Trophoblast cell (in vitro differentiated cells and primary cell): ENCODE measurements around the gene ZNF408.

Experiments
- DNase-seq, 2 donors: peaks; one replicate each; pipeline ENCODE4 v3.0.0-alpha.2; 2016
- H2AFZ ChIP-seq: 2 replicates; pipeline ENCODE4 v1.6.1; 2013; ENCODE audit warnings: low read length, moderate library complexity, mild to moderate bottlenecking; ENCODE audit not compliant: insufficient read depth, poor library complexity
- H2AK5ac ChIP-seq: 2 replicates; pipeline ENCODE4 v1.6.1; 2013; ENCODE audit warnings: mild to moderate bottlenecking, low read length
- H2BK120ac ChIP-seq: 2 replicates; pipeline ENCODE4 v1.6.1; 2013; ENCODE audit warnings: low read length, mild to moderate bottlenecking, moderate library complexity; ENCODE audit not compliant: insufficient read depth, poor library complexity
- H2BK12ac ChIP-seq: 2 replicates; pipeline ENCODE4 v1.6.1; 2013; ENCODE audit warnings: mild to moderate bottlenecking, low read length, moderate library complexity
- H2BK5ac ChIP-seq: 2 replicates; pipeline ENCODE4 v1.6.1; 2013; ENCODE audit warnings: low read length, low read depth, moderate library complexity, mild to moderate bottlenecking; ENCODE audit not compliant: poor library complexity
- H3K14ac ChIP-seq: 2 replicates; pipeline ENCODE4 v1.6.1; 2013; ENCODE audit warnings: mild to moderate bottlenecking, low read length
- H3K18ac ChIP-seq: 2 replicates; pipeline ENCODE4 v1.6.1; 2013; ENCODE audit warnings: mild to moderate bottlenecking, low read length
- H3K23ac ChIP-seq: 2 replicates; pipeline ENCODE4 v1.6.1; 2013; ENCODE audit warnings: low read length
- H3K27ac ChIP-seq: 2 replicates; pipeline ENCODE4 v1.5.1; 2013; ENCODE audit warnings: low read depth, mild to moderate bottlenecking, inconsistent platforms, low read length, moderate library complexity
- H3K27me3 ChIP-seq: 2 replicates; pipeline ENCODE4 v1.6.1; 2013; ENCODE audit warnings: inconsistent platforms, mild to moderate bottlenecking, low read length, moderate library complexity; ENCODE audit not compliant: insufficient read depth
- H3K36me3 ChIP-seq, 2 experiments: 1 replicate in 1 of 2; 2 replicates in 1 of 2; pipeline ENCODE4 v1.6.1; 2013; ENCODE audit warnings: low read length in 2 of 2, mild to moderate bottlenecking in 2 of 2, moderate library complexity in 1 of 2; ENCODE audit not compliant: insufficient read depth in 2 of 2, control insufficient read depth in 1 of 2
- H3K4ac ChIP-seq: 2 replicates; pipeline ENCODE4 v1.6.1; 2013; ENCODE audit warnings: low read depth, mild to moderate bottlenecking, low read length, moderate library complexity
- H3K4me1 ChIP-seq, 2 experiments: 1 replicate in 1 of 2; 2 replicates in 1 of 2; pipeline ENCODE4 v1.6.1; 2013; ENCODE audit warnings: low read length in 2 of 2, mild to moderate bottlenecking in 2 of 2, moderate library complexity in 1 of 2; ENCODE audit not compliant: insufficient read depth in 2 of 2, control insufficient read depth in 1 of 2
- H3K4me2 ChIP-seq: 2 replicates; pipeline ENCODE4 v1.6.1; 2013; ENCODE audit warnings: inconsistent platforms, mild to moderate bottlenecking, low read length, moderate library complexity
- H3K4me3 ChIP-seq: 2 replicates; pipeline ENCODE4 v1.5.1; 2013; ENCODE audit warnings: mild to moderate bottlenecking, low read depth, low read length, inconsistent platforms
- H3K79me1 ChIP-seq: one replicate; pipeline ENCODE4 v1.6.1; 2013; ENCODE audit warnings: low read length
- H3K79me2 ChIP-seq: 2 replicates; pipeline ENCODE4 v1.6.1; 2013; ENCODE audit warnings: low read length, mild to moderate bottlenecking; ENCODE audit not compliant: control insufficient read depth, insufficient read depth, poor library complexity
- H3K9ac ChIP-seq: 2 replicates; pipeline ENCODE4 v1.6.1; 2013; ENCODE audit warnings: mild to moderate bottlenecking, low read length
- H3K9me3 ChIP-seq: 2 replicates; pipeline ENCODE4 v1.6.1; 2013; ENCODE audit warnings: low read depth, mild to moderate bottlenecking, control low read depth, inconsistent platforms, low read length; ENCODE audit not compliant: insufficient read depth
- H4K12ac ChIP-seq: 2 replicates; pipeline ENCODE4 v1.6.1; 2013; ENCODE audit warnings: low read depth, mild to moderate bottlenecking, low read length, moderate library complexity
- H4K8ac ChIP-seq: 2 replicates; pipeline ENCODE4 v1.6.1; 2013; ENCODE audit warnings: low read depth, mild to moderate bottlenecking, low read length, moderate library complexity
- H4K91ac ChIP-seq: one replicate; pipeline ENCODE4 v1.6.1; 2013; ENCODE audit warnings: low read depth, mild to moderate bottlenecking, low read length, moderate library complexity
- WGBS: extraction: QIAGEN DNeasy Blood & Tissue Kit; methylation state at CpG from one replicate; pipeline ENCODE4 v1.1.7; 2013; ENCODE audit warnings: missing lambda C conversion rate; ENCODE audit not compliant: insufficient read length, insufficient coverage; ENCODE audit errors: extremely low coverage; 5-methylcytosine and 5-hydroxymethylcytosine counted together

The ZNF408 gene

GRCh38 chr11:46741600-46742484 is 41.0 kb downstream of the ZNF408 start:
- H3K9me3 ChIP-seq: no peaks in the 10 kb centered on the region
- H3K4me3 ChIP-seq: no peak overlapping the region
- H2BK12ac ChIP-seq: no peak overlapping the region
- H4K8ac ChIP-seq: no peak overlapping the region
- H3K27ac ChIP-seq: no peak overlapping the region
- H3K14ac ChIP-seq: no peak overlapping the region
- no peak overlapping the region for H3K4me2 ChIP-seq
- no CpG with 5 or more reads among the region's 12 CpGs for WGBS
- H4K12ac ChIP-seq: no peak overlapping the region
- no peak overlapping the region for H2BK120ac ChIP-seq
- no peak overlapping the region for H3K23ac ChIP-seq
- H2AK5ac ChIP-seq: no peak overlapping the region
- H3K79me1 ChIP-seq: no peaks in the 10 kb centered on the region
- H4K91ac ChIP-seq: no peak overlapping the region
- H3K36me3 ChIP-seq: peaks cover 24 to 44% of the 10 kb centered on the region in 2 experiments
- H3K27me3 ChIP-seq: no peaks in the 10 kb centered on the region
- no peaks in the 10 kb centered on the region for H3K4me1 ChIP-seq
- no peaks in the 10 kb centered on the region for H3K79me2 ChIP-seq
- no peak overlapping the region for H3K4ac ChIP-seq
- no peak for DNase-seq
- no peak overlapping the region for H3K9ac ChIP-seq
- H2BK5ac ChIP-seq: no peak overlapping the region
- H3K18ac ChIP-seq: no peak overlapping the region
- H2AFZ ChIP-seq: no peak overlapping the region

- Histone ChIP-seq H2AK5ac (no peak overlapping the region), H3K18ac (no peak overlapping the region), H3K36me3 (peaks cover 33 to 56% of the 10 kb centered on the region in 2 experiments), H3K4me3 (no peak overlapping the region), H2BK5ac (no peak overlapping the region), H2BK12ac (no peak overlapping the region), H3K4ac (no peak overlapping the region), H4K8ac (no peak overlapping the region), H3K9ac (no peak overlapping the region), H3K27ac (no peak overlapping the region), H3K4me1 (no peaks in the 10 kb centered on the region), H4K91ac (no peak overlapping the region), H2AFZ (no peak overlapping the region), H3K9me3 (no peaks in the 10 kb centered on the region), H3K4me2 (no peak overlapping the region), H3K27me3 (no peaks in the 10 kb centered on the region), H3K79me1 (no peaks in the 10 kb centered on the region), H3K14ac (no peak overlapping the region), H3K23ac (no peak overlapping the region), H4K12ac (no peak overlapping the region), H2BK120ac (no peak overlapping the region), H3K79me2 (no peaks in the 10 kb centered on the region)
- no CpG with 5 or more reads among the region's 2 CpGs for WGBS
- DNase-seq: no peak
Observed at GRCh38 chr11:46743043-46743442, 42.2 kb downstream of the ZNF408 start.

- no peaks in the 10 kb centered on the region for H3K79me2 ChIP-seq
- H3K4me1 ChIP-seq: no peaks in the 10 kb centered on the region
- H3K9me3 ChIP-seq: no peaks in the 10 kb centered on the region
- H3K27me3 ChIP-seq: no peaks in the 10 kb centered on the region
- no peak overlapping the region for H4K8ac ChIP-seq
- H3K4me2 ChIP-seq: no peak overlapping the region
- H3K23ac ChIP-seq: no peak overlapping the region
- H3K9ac ChIP-seq: no peak overlapping the region
- no peak overlapping the region for H3K27ac ChIP-seq
- WGBS: no CpG with 5 or more reads among the region's 10 CpGs
- no peak overlapping the region for H2BK5ac ChIP-seq
- no peak overlapping the region for H2AK5ac ChIP-seq
- no peak overlapping the region for H3K14ac ChIP-seq
- no peak overlapping the region for H3K4ac ChIP-seq
- no peak overlapping the region for H4K91ac ChIP-seq
- H2BK120ac ChIP-seq: no peak overlapping the region
- H3K18ac ChIP-seq: no peak overlapping the region
- H3K36me3 ChIP-seq: peaks cover 36 to 62% of the 10 kb centered on the region in 2 experiments
- no peaks in the 10 kb centered on the region for H3K79me1 ChIP-seq
- no peak overlapping the region for H2AFZ ChIP-seq
- no peak overlapping the region for H4K12ac ChIP-seq
- H2BK12ac ChIP-seq: no peak overlapping the region
- no peak for DNase-seq
- no peak overlapping the region for H3K4me3 ChIP-seq
Observed at GRCh38 chr11:46743693-46744339, 43.0 kb downstream of the ZNF408 start.

- Histone ChIP-seq H3K27ac (no peak overlapping the region), H4K12ac (no peak overlapping the region)
Observed at GRCh38 chr11:46745328-46745727, 44.5 kb downstream of the ZNF408 start.

More at GRCh38 chr11:46745328-46745727, 44.5 kb downstream of the ZNF408 start:
- H3K27me3 ChIP-seq: no peaks in the 10 kb centered on the region
- no peak overlapping the region for H2BK12ac ChIP-seq
- H3K36me3 ChIP-seq: peaks cover 41 to 76% of the 10 kb centered on the region in 2 experiments
- H4K91ac ChIP-seq: no peak overlapping the region
- no peak overlapping the region for H3K23ac ChIP-seq
- no peak overlapping the region for H2AFZ ChIP-seq
- no peak overlapping the region for H2BK120ac ChIP-seq
- no peak overlapping the region for H3K4ac ChIP-seq
- no peak overlapping the region for H2AK5ac ChIP-seq
- H3K4me3 ChIP-seq: no peak overlapping the region
- H3K4me1 ChIP-seq: no peaks in the 10 kb centered on the region
- H3K79me2 ChIP-seq: no peaks in the 10 kb centered on the region
- no peak overlapping the region for H4K8ac ChIP-seq
- no peak overlapping the region for H3K14ac ChIP-seq
- no peak overlapping the region for H3K4me2 ChIP-seq
- no peak overlapping the region for H3K18ac ChIP-seq
- H3K9ac ChIP-seq: no peak overlapping the region
- H3K9me3 ChIP-seq: no peaks in the 10 kb centered on the region
- no peak overlapping the region for H2BK5ac ChIP-seq
- no peaks in the 10 kb centered on the region for H3K79me1 ChIP-seq
- no CpG with 5 or more reads among the region's 1 CpG for WGBS
- DNase-seq: no peak
